WTC11 (cell line): ENCODE results near the gene ROPN1L. TPM values are rescaled to one million over a fixed set of nuclear protein-coding genes. Genes with fewer than 3 reads are reported as not detected.

ENCODE experiments used
- ATAC-seq: fragments of 200-7000 bp; cut with Tn5 transposase; 2 replicates; pipeline ENCODE4 v1.10.0; 2021; ENCODE audit warnings: mild to moderate bottlenecking, moderate library complexity
- CTCF ChIA-PET: fragments of 300-600 bp; sonication (Branson Sonifier 250); formaldehyde crosslinking; loops from one replicate; lab custom pipeline; 2021; ENCODE audit warnings: antibody characterized with exemption; lab: Charles Lee
- POLR2A ChIA-PET: fragments of 350-600 bp; sonication (Branson Sonifier 250); formaldehyde crosslinking; loops from one replicate; lab custom pipeline; 2021; ENCODE audit warnings: antibody characterized with exemption; lab: Charles Lee
- DNase-seq: peaks from one replicate; pipeline ENCODE4 v3.0.0; 2021; ENCODE audit warnings: low spot score
- H3K27ac Mint-ChIP-seq: 2 replicates; pipeline ENCODE4 v1.8.0; 2021; ENCODE audit warnings: mixed read lengths
- H3K27me3 Mint-ChIP-seq: 2 replicates; pipeline ENCODE4 v1.8.0; 2021; ENCODE audit warnings: low read depth, mild to moderate bottlenecking, moderate library complexity, mixed read lengths
- H3K36me3 Mint-ChIP-seq: 2 replicates; pipeline ENCODE4 v1.8.0; 2021; ENCODE audit warnings: mixed read lengths
- H3K4me1 Mint-ChIP-seq: 2 replicates; pipeline ENCODE4 v1.8.0; 2022; ENCODE audit warnings: mixed read lengths
- H3K4me3 Mint-ChIP-seq: 2 replicates; pipeline ENCODE4 v1.8.0; 2021; ENCODE audit warnings: mild to moderate bottlenecking, moderate library complexity, mixed read lengths
- H3K9me3 Mint-ChIP-seq: 2 replicates; pipeline ENCODE4 v1.8.0; 2021; ENCODE audit warnings: mixed read lengths
- CBFB ChIP-seq: sonication (generic); formaldehyde crosslinking; IDR thresholded peaks from 2 replicates; pipeline ENCODE4 v1.8.1; 2022; ENCODE audit warnings: mild to moderate bottlenecking, low read depth, missing genetic modification reagents
- CREM ChIP-seq: sonication (generic); formaldehyde crosslinking; IDR thresholded peaks from 2 replicates; pipeline ENCODE4 v1.8.1; 2022; ENCODE audit warnings: mild to moderate bottlenecking, missing genetic modification reagents, moderate library complexity
- JUN ChIP-seq: sonication (generic); formaldehyde crosslinking; IDR thresholded peaks from 2 replicates; pipeline ENCODE4 v1.8.0; 2023; ENCODE audit warnings: mild to moderate bottlenecking, missing genetic modification reagents
- MAX ChIP-seq: sonication (generic); formaldehyde crosslinking; IDR thresholded peaks from 2 replicates; pipeline ENCODE4 v1.8.0; 2022; ENCODE audit warnings: mild to moderate bottlenecking, missing genetic modification reagents
- MXD4 ChIP-seq: fragments of 250-450 bp; sonication (Bioruptor Pico); IDR thresholded peaks from 2 replicates; pipeline ENCODE4 v1.8.0; 2021; ENCODE audit warnings: mild to moderate bottlenecking, moderate library complexity, borderline replicate concordance
- NFYB ChIP-seq: sonication (generic); formaldehyde crosslinking; conservative IDR thresholded peaks from 2 replicates; pipeline ENCODE4 v1.8.0; 2022; ENCODE audit warnings: low read depth, missing genetic modification reagents
- NR1H2 ChIP-seq: sonication (generic); formaldehyde crosslinking; IDR thresholded peaks from 2 replicates; pipeline ENCODE4 v1.9.0; 2021; ENCODE audit warnings: mild to moderate bottlenecking, moderate library complexity, missing genetic modification reagents
- PRDM15 ChIP-seq: sonication (generic); formaldehyde crosslinking; IDR thresholded peaks from 2 replicates; pipeline ENCODE4 v1.8.0; 2022; ENCODE audit warnings: missing genetic modification reagents
- PREB ChIP-seq: sonication (generic); formaldehyde crosslinking; IDR thresholded peaks from 2 replicates; pipeline ENCODE4 v1.8.1; 2022; ENCODE audit warnings: mild to moderate bottlenecking, missing genetic modification reagents, moderate library complexity, borderline replicate concordance
- TEAD1 ChIP-seq: sonication (generic); formaldehyde crosslinking; IDR thresholded peaks from 2 replicates; pipeline ENCODE4 v1.8.0; 2022; ENCODE audit warnings: mild to moderate bottlenecking, missing genetic modification reagents
- TP53 ChIP-seq: sonication (generic); formaldehyde crosslinking; IDR thresholded peaks from 2 replicates; pipeline ENCODE4 v1.8.1; 2023; ENCODE audit warnings: mild to moderate bottlenecking, missing genetic modification reagents
- ZNF671 ChIP-seq: fragments of 250-450 bp; sonication (Bioruptor Pico); IDR thresholded peaks from 2 replicates; pipeline ENCODE4 v1.8.0; 2021; ENCODE audit warnings: mild to moderate bottlenecking
- ZSCAN18 ChIP-seq: fragments of 250-450 bp; sonication (Bioruptor Pico); IDR thresholded peaks from 2 replicates; pipeline ENCODE4 v2.1.2; 2022; ENCODE audit warnings: mild to moderate bottlenecking, moderate library complexity
- total RNA-seq: library from RNA; stranded (reverse); gene quantifications from 3 replicates; pipeline ENCODE4 v1.2.3, GENCODE V29; 2021
- TF ChIP-seq, protein P1 (sequence below): sonication (generic); formaldehyde crosslinking; IDR thresholded peaks from 2 replicates; pipeline ENCODE4 v1.8.1; 2023; ENCODE audit warnings: mild to moderate bottlenecking, missing genetic modification reagents
- TF ChIP-seq, protein P2 (sequence below): sonication (generic); formaldehyde crosslinking; IDR thresholded peaks from 2 replicates; pipeline ENCODE4 v1.8.1; 2023; ENCODE audit warnings: mild to moderate bottlenecking, moderate library complexity, missing genetic modification reagents

ROPN1L gene
- total RNA-seq, 1 experiment from 2014 or later, result not detected

DNA sequence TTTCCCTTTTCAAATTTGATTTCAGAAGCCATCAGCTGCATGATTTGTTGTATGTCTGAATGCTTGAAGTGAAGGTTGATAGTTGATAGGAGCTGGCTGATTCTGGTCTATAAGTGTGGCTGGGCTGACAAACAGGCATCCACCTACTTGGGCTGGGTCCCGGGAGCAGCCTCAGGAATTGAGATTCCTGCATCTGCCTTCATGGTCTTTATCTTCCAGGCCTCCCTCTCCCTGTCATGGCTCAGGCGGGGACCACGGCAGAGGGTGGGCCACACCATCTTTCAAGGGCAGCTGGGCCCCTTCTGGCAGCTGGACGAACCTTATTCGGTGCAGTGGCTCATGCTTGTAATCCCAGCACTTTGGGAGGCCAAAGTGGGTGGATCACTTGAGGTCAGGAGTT lies 55.9 kb downstream of the ROPN1L start (continued):
- TF ChIP-seq PRDM15 (CRISPR knock-in tag), result no peak
- TF ChIP-seq TEAD1, result no peak
- TF ChIP-seq NR1H2 (CRISPR knock-in tag), result no peak
- no peak for TF ChIP-seq CREM (CRISPR knock-in tag)
- no peak for TF ChIP-seq NFYB (CRISPR knock-in tag)

DNA sequence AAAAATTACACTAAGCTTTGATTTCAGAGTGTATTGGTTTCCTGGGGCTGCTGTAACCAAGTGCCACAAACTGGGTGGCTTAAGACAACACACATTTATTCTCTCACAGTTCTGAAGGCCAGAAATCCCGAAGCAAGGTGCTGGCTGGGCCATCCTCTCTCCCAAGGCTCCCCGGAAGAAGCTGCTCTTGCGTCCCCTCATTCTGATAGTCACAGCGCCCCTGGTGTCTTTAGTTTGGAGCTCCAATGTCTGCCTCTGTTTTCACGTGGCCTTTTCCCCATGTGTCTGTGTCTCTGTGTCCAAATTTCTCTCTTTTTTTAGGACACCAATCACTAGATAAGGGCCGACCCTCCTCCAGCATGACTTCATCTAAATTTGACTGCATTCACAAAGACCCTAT lies 56.7 kb downstream of the ROPN1L start:
- no peaks in the 10 kb centered on the region for H3K27me3 Mint-ChIP-seq
- TF ChIP-seq PRDM15 (CRISPR knock-in tag) (no peak), TP53 (CRISPR knock-in tag) (no peak), ZNF671 (CRISPR knock-in tag) (no peak)
- TF ChIP-seq, protein P1, sequence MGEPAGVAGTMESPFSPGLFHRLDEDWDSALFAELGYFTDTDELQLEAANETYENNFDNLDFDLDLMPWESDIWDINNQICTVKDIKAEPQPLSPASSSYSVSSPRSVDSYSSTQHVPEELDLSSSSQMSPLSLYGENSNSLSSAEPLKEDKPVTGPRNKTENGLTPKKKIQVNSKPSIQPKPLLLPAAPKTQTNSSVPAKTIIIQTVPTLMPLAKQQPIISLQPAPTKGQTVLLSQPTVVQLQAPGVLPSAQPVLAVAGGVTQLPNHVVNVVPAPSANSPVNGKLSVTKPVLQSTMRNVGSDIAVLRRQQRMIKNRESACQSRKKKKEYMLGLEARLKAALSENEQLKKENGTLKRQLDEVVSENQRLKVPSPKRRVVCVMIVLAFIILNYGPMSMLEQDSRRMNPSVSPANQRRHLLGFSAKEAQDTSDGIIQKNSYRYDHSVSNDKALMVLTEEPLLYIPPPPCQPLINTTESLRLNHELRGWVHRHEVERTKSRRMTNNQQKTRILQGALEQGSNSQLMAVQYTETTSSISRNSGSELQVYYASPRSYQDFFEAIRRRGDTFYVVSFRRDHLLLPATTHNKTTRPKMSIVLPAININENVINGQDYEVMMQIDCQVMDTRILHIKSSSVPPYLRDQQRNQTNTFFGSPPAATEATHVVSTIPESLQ (CRISPR knock-in tag), result no peak
- ATAC-seq (peak; percentile 58), DNase-seq (peak; percentile 32)
- no peak overlapping the region for H3K4me3 Mint-ChIP-seq
- ChIA-PET POLR2A (interaction anchor here (1.3 kb wide), 1 partner anchor 129 kb away, joined by 4 read pairs; no protein-coding TSS in a partner anchor), CTCF (interaction anchor here (0.6 to 2.1 kb wide), 28 partner anchors 9 to 456 kb away, joined by 3 to 19 read pairs (median 4); no protein-coding TSS in a partner anchor)
- peaks cover 18% of the 10 kb centered on the region for H3K36me3 Mint-ChIP-seq
- peaks cover 25% of the 10 kb centered on the region for H3K9me3 Mint-ChIP-seq
- no peak overlapping the region for H3K27ac Mint-ChIP-seq
- H3K4me1 Mint-ChIP-seq, result peaks cover 11% of the 10 kb centered on the region

GRCh38 chr5:10499066-10499465 lies 57.4 kb downstream of the ROPN1L start:
- Mint-ChIP-seq H3K9me3 (peaks cover 18% of the 10 kb centered on the region), H3K4me1 (peaks cover 11% of the 10 kb centered on the region), H3K27ac (no peak overlapping the region), H3K27me3 (no peaks in the 10 kb centered on the region), H3K36me3 (peaks cover 15% of the 10 kb centered on the region), H3K4me3 (no peak overlapping the region)
- ChIA-PET CTCF (interaction anchor here (0.6 to 2.1 kb wide), 24 partner anchors 9 to 138 kb away, joined by 3 to 19 read pairs (median 5); no protein-coding TSS in a partner anchor), POLR2A (no interaction called here)
- ATAC-seq (no peak), DNase-seq (no peak)
- no peak for TF ChIP-seq ZSCAN18 (CRISPR knock-in tag)
- no peak for TF ChIP-seq MXD4 (CRISPR knock-in tag)
- no peak for TF ChIP-seq CBFB
- no peak for TF ChIP-seq PREB (CRISPR knock-in tag)
- TF ChIP-seq JUN, result no peak
- TF ChIP-seq, protein P1 (CRISPR knock-in tag), result no peak
- TF ChIP-seq MAX (CRISPR knock-in tag), result no peak
- TF ChIP-seq, protein P2, sequence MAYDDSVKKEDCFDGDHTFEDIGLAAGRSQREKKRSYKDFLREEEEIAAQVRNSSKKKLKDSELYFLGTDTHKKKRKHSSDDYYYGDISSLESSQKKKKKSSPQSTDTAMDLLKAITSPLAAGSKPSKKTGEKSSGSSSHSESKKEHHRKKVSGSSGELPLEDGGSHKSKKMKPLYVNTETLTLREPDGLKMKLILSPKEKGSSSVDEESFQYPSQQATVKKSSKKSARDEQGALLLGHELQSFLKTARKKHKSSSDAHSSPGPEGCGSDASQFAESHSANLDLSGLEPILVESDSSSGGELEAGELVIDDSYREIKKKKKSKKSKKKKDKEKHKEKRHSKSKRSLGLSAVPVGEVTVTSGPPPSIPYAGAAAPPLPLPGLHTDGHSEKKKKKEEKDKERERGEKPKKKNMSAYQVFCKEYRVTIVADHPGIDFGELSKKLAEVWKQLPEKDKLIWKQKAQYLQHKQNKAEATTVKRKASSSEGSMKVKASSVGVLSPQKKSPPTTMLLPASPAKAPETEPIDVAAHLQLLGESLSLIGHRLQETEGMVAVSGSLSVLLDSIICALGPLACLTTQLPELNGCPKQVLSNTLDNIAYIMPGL (CRISPR knock-in tag), result no peak
